K562 (cell line): ENCODE data around the gene SERTAD1. TPM values are rescaled to one million over a fixed set of nuclear protein-coding genes. Genes with fewer than 3 reads are reported as not detected.

ENCODE experiments used
- ATAC-seq: fragments of 200-7000 bp; cut with Tn5 transposase; 3 replicates; pipeline ENCODE4 v1.9.1; 2020; ENCODE audit warnings: moderate library complexity
- BruUV-seq: library from RNA; stranded (reverse); fragments of 400-500 nt; replicated peaks from 2 replicates; lab custom pipeline; 2021; lab: Mats Ljungman, UMichigan
- CTCF ChIA-PET: fragments of 300-600 bp; formaldehyde crosslinking; extraction: SDS; loops from one replicate; lab custom pipeline; 2021; ENCODE audit warnings: low intra/inter-chr PET ratio; lab: Yijun Ruan, JAX
- POLR2A ChIA-PET: fragments of 300-600, 350-650 bp; sonication (Branson Sonifier 250); formaldehyde crosslinking; extraction: SDS; loops from one replicate; lab custom pipeline; 2021; ENCODE audit warnings: antibody characterized with exemption, inconsistent platforms; lab: Yijun Ruan, JAX
- DNase-seq, 4 experiments: peaks; one replicate each; pipeline versions ENCODE4 v3.0.0 to v3.0.0-alpha.2; 2011 to 2018; ENCODE audit warnings: low spot score in 3 of 4, mixed read lengths in 3 of 4; ENCODE audit errors: extremely low read depth in 1 of 4
- FAIRE-seq: peaks from 2 replicates; lab custom pipeline; 2011; peaks lifted over from hg19 to GRCh38; lab: Jason Lieb, UNC
- H2AFZ ChIP-seq: 2 replicates; pipeline ENCODE4 v1.6.0; 2011; ENCODE audit warnings: low read depth, low read length, control low read depth, inconsistent platforms
- H3K27ac ChIP-seq: fragments of 200-600 bp; 3 replicates; pipeline ENCODE4 v1.8.0; 2011; ENCODE audit warnings: low read depth, mild to moderate bottlenecking, control low read depth, inconsistent platforms, low read length, moderate library complexity, mixed read lengths; ENCODE audit errors: extremely low read depth
- H3K27me3 ChIP-seq, 2 experiments: fragments of 300-600 bp in 1 of 2; 2 replicates in 1 of 2; 3 replicates in 1 of 2; pipeline versions ENCODE4 v1.6.0 to v1.8.0; 2011; ENCODE audit warnings: inconsistent platforms in 2 of 2, low read length in 2 of 2, mild to moderate bottlenecking in 1 of 2, mixed read lengths in 1 of 2, moderate library complexity in 1 of 2; ENCODE audit not compliant: control insufficient read depth in 2 of 2, insufficient read depth in 2 of 2
- H3K36me3 ChIP-seq: fragments of 300-600 bp; 3 replicates; pipeline ENCODE4 v1.8.0; 2011; ENCODE audit warnings: mild to moderate bottlenecking, low read length, inconsistent platforms; ENCODE audit not compliant: control insufficient read depth, insufficient read depth
- H3K4me1 ChIP-seq, 2 experiments: fragments of 200-600 bp in 1 of 2; replicated peaks in 1 of 2; 2 replicates in 1 of 2; 3 replicates in 1 of 2; pipeline versions ENCODE4 v1.5.1 to v1.8.0; 2011; ENCODE audit warnings: inconsistent platforms in 2 of 2, low read length in 2 of 2, mild to moderate bottlenecking in 1 of 2, mixed read lengths in 1 of 2, moderate library complexity in 1 of 2; ENCODE audit not compliant: control insufficient read depth in 2 of 2, insufficient read depth in 2 of 2
- H3K4me2 ChIP-seq: 2 replicates; pipeline ENCODE4 v1.6.1; 2011; ENCODE audit warnings: low read length, control low read depth, inconsistent platforms, mixed read lengths; ENCODE audit not compliant: insufficient read depth
- H3K4me3 ChIP-seq: fragments of 200-600 bp; sonication (generic), shearing (Covaris generic); 2 replicates; pipeline ENCODE4 v1.5.1; 2016; ENCODE audit warnings: control low read depth, inconsistent platforms
- H3K79me2 ChIP-seq: fragments of 200-600 bp; 3 replicates; pipeline ENCODE4 v1.8.0; 2011; ENCODE audit warnings: low read length, inconsistent platforms; ENCODE audit not compliant: control insufficient read depth, insufficient read depth
- H3K9ac ChIP-seq, 2 experiments: 2 replicates each; pipeline versions ENCODE4 v1.6.0 to v1.6.1; 2011; ENCODE audit warnings: low read depth in 2 of 2, low read length in 2 of 2, control low read depth in 1 of 2, inconsistent platforms in 1 of 2, mild to moderate bottlenecking in 1 of 2, mixed read lengths in 1 of 2; ENCODE audit not compliant: insufficient read depth in 1 of 2
- H3K9me1 ChIP-seq: one replicate; pipeline ENCODE4 v1.6.0; 2011; ENCODE audit warnings: inconsistent platforms, mild to moderate bottlenecking, low read length, moderate library complexity; ENCODE audit not compliant: control insufficient read depth, insufficient read depth
- H3K9me3 ChIP-seq: replicated peaks from 2 replicates; pipeline ENCODE4 v1.5.1; 2011; ENCODE audit warnings: low read depth, low read length, inconsistent platforms; ENCODE audit not compliant: control insufficient read depth, insufficient read depth
- H4K20me1 ChIP-seq: replicated peaks from 2 replicates; pipeline ENCODE4 v1.6.1; 2011; ENCODE audit warnings: low read length, inconsistent platforms, mixed read lengths; ENCODE audit not compliant: control insufficient read depth, insufficient read depth
- HSF4 ChIP-seq: fragments of 250-450 bp; sonication (Bioruptor Pico); IDR thresholded peaks from 2 replicates; pipeline ENCODE4 v2.1.2; 2022; ENCODE audit warnings: mild to moderate bottlenecking, moderate library complexity, borderline replicate concordance
- NFATC3 ChIP-seq: fragments of 450-650 bp; IDR thresholded peaks from 2 replicates; pipeline ENCODE4 v1.6.1; 2017; ENCODE audit warnings: mild to moderate bottlenecking
- POLR2B ChIP-seq: fragments of 450-650 bp; IDR thresholded peaks from 2 replicates; pipeline ENCODE4 v1.6.1; 2018; ENCODE audit warnings: low read depth; ENCODE audit not compliant: partially characterized antibody
- WGBS: fragments of 100-300 bp; shearing (Covaris generic); methylation state at CpG from one replicate; pipeline ENCODE4 v1.1.6; 2016; ENCODE audit warnings: low coverage, mixed read lengths; ENCODE audit not compliant: insufficient coverage; ENCODE audit errors: missing lambda C conversion rate; 5-methylcytosine and 5-hydroxymethylcytosine counted together
- in situ Hi-C: fragments of 300-500 bp; cut with MboI; formaldehyde crosslinking; loops from 4 replicates; pipeline ENCODE4 v1.15.0; 2018; ENCODE audit warnings: inconsistent platforms, mixed read lengths
- intact Hi-C: fragments of 100-400 bp; cut with micrococcal nuclease; formaldehyde crosslinking; loops from 2 replicates; pipeline ENCODE4 v1.14.2; 2022
- polyA plus RNA-seq, 8 experiments: library from polyadenylated mRNA; depleted of rRNA in 4 of 8; stranded (reverse) in 5 of 8; unstranded in 3 of 8; fragments of >200 nt; fragmentation: Nextera tagmentation in 2 of 8; fragmentation: Illumina TruSeq in 1 of 8; extraction: Ambion mirVana in 2 of 8; extraction: Trizol in 1 of 8; gene quantifications; 2 replicates each; pipeline versions ENCODE4 v1.2.1 to v1.2.3, GENCODE V29; 2011 to 2014; ENCODE audit warnings: inconsistent platforms in 1 of 8, missing spikeins in 1 of 8
- total RNA-seq, 7 experiments: library from RNA; depleted of rRNA in 6 of 7; stranded (reverse); fragments of >200 nt in 6 of 7; fragmentation: Illumina TruSeq in 2 of 7; extraction: Trizol in 2 of 7; gene quantifications; 2 replicates each; pipeline versions ENCODE4 v1.2.1 to v1.2.3, GENCODE V29; 2011 to 2021; ENCODE audit warnings: low replicate concordance in 1 of 7
- TF ChIP-seq, protein P1 (sequence below): sonication (generic); formaldehyde crosslinking; IDR thresholded peaks from 2 replicates; pipeline ENCODE4 v1.8.0; 2023; ENCODE audit warnings: mild to moderate bottlenecking, missing genetic modification reagents

SERTAD1 gene
- total and polyA plus RNA-seq, 9 of the 15 experiments (the other 6 are each of a cell fraction or from before 2014, with no cell fraction given), result 0.15 to 8.7 (median 4.9) TPM

DNA sequence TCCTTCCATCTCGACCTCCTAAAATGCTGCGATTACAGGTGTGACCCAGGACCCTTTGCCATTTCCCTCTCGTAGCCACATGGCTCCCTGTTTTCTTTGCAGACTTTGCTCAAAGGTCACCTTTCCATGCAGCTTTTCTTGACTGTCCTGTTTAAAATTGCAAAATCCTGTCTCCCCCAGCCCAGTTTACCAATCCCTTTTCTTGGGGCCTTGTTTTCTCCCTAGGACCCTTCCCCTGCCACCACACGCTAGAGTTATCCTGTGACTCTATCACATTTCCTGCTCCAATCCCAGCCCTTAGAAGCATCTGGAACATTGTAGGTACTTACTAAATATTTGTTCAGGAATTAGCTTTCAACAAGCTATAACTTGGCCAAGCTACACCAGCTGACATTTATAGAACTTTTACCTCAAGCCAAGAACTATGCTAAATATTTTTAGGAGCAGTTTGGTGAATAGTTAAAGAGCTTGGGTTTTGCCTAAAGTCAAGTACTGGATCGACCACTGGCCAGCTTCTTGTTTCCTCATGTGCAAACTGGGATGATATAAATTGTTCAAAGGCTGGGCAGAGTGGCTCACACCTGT is 27.5 kb upstream of the SERTAD1 start:
- ChIA-PET CTCF (no interaction called here), POLR2A (interaction anchor here (0.6 to 4.2 kb wide), 6 partner anchors 9 to 155 kb away, joined by 3 to 43 read pairs (median 4); partner anchors contain the start of genes BLVRB and SERTAD3)
- DNase-seq, result no peak
- H3K9me1 ChIP-seq, result no peaks in the 10 kb centered on the region
- in situ Hi-C loops, result no loop called here
- H3K36me3 ChIP-seq, result peaks cover 83% of the 10 kb centered on the region
- no peak overlapping the region for H2AFZ ChIP-seq
- H3K4me2 ChIP-seq, result no peak overlapping the region
- H3K79me2 ChIP-seq, result peaks cover under 1% of the 10 kb centered on the region; the same call in 1 of the 3 replicates
- H3K4me3 ChIP-seq, result no peak overlapping the region
- no peaks in the 10 kb centered on the region; the same call in 1 of the 2 replicates for H4K20me1 ChIP-seq
- H3K27ac ChIP-seq, result no peak overlapping the region
- H3K4me1 ChIP-seq, result peaks cover 0 to 5% of the 10 kb centered on the region in 2 experiments; a peak in 3 of 5 replicates
- FAIRE-seq, result no peak
- ATAC-seq, result no peak
- H3K9ac ChIP-seq, result no peak overlapping the region
- no peaks in the 10 kb centered on the region for H3K27me3 ChIP-seq
- WGBS, result 98% methylated on average over 5 of the region's 5 CpGs
- intact Hi-C loops, result no loop called here
- no peaks in the 10 kb centered on the region for H3K9me3 ChIP-seq
- no TSS peak for BruUV-seq
- no peak for TF ChIP-seq NFATC3
- peak; percentile 27 for TF ChIP-seq POLR2B
- TF ChIP-seq HSF4 (CRISPR knock-in tag), result no peak
- TF ChIP-seq, protein P1, sequence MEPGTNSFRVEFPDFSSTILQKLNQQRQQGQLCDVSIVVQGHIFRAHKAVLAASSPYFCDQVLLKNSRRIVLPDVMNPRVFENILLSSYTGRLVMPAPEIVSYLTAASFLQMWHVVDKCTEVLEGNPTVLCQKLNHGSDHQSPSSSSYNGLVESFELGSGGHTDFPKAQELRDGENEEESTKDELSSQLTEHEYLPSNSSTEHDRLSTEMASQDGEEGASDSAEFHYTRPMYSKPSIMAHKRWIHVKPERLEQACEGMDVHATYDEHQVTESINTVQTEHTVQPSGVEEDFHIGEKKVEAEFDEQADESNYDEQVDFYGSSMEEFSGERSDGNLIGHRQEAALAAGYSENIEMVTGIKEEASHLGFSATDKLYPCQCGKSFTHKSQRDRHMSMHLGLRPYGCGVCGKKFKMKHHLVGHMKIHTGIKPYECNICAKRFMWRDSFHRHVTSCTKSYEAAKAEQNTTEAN (CRISPR knock-in tag), result no peak
